ENCODE results near the gene FADS6.
"Not testable (repeated sequence)": the region's sequence is repeated elsewhere in the genome, so short reads cannot be mapped to it uniquely, and the experiment has no call there.

The FADS6 gene

DNA sequence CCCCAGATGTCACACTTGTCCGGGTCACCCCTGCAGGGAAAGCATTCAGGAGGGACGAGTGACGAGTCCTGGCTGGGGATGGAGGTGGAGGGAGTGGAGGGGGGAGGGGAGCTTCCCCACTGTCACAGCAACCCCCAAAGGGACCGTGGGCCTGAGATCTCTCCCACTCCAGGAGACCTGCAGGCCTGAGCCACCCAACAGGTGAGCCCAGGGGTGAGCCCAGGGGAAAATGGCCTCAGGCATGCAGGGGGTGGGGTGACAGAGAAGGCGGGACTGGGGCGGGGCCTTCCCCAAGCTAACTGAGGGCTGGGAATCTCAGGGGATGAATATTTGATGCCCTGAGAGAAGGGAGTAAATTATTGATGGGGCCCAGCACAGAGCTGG lies 27.2 kb upstream of the FADS6 start:
- DNase-seq, result no peak

DNA sequence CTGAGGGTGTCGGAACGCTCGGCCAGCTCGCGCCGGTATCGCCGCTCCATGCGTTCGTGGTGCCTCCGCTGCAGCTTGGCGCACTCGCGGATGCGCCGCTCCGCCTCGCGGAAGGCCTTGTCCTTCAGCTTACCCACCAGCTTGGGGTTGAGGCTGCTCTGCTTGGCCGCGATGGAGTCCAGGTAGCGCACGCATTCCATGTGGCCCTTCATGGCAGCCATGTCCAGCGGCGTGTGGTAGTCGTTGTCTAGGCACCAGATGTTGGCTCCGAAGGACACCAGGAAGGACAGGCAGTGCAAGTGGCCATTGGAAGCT lies 26.8 kb upstream of the FADS6 start:
- DNase-seq, result no peak

DNA sequence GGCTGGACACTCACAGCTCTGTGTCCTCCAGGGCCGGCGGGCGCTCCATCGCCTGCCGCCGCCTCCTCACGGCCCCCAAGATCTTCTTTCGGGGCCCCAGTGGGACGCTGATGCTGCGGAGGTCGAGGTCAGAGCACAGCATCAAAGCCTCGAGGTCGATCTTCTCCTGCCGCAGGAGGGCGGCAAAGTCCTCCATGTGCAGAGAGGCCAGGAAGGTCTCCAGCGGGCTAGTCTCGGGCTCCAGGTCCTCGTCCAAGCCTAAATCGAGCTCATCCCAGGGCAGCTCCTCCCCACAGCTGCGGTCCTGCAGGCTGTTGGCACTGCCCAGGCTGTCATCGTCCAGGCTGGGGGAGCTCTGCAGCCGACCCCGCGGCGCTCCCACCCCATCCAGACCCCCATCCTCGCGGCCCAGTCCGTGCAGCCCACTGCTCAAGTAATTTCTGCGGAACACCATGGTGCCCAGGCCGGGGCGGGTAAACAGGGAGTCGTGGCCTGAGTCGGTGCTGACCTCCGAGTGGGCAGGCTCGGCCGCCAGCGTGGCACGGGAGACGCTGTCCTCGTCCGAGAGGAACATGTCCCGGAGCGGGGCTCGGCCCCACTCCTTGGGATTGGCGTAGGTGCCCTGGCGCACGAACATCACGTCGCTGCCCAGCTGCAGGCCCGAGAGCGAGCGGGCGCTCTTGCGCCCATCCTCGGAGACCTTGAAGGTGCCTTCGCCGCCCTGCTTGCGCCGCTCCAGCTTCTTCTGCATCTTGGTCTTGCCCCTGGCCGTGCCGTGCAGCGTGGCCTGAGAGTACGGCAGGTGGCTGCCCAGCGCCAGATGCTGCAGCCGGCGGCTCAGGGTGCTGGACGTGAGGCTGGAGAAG lies 26.2 kb upstream of the FADS6 start:
- no peak for DNase-seq

DNA sequence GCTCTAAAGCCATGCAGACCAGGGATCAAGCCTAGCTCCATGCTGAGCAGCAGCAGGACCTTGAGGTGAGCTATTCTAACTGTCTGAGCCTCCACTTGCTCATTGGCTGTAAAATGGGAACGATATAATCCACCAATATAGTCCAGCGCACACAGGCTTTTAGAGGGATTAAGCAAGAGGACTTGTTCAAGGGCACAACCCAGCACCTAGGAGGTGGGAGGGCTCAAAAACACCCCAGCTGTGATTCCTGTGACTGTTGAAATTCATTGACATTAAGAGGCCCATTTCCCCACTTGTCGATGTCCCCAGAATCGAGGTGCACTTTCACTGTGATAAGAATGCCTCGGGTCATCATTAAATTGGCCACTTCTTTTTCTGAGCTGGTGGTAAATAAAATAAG lies 25.5 kb upstream of the FADS6 start:
- no peak for DNase-seq

DNA sequence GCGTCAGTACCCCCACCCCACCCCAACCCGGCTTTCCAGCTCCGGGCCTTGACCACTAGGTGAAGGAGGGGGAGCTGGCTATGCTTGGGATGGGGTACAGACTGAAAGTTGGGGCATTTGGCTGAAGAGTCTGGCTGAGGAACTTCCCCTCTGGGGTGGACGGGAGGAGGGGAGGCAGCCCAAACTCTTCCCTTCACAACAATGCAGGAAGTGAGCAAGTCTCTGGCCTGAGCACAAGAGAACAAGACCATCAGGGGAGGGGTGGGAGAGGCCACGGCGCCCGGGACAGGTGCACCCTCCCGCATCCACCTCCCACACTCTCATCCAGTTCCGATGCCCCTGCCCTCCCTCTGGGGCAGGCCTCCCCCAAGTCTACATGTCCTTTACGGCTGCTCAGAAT lies 24.0 kb upstream of the FADS6 start:
- DNase-seq, result no peak

DNA sequence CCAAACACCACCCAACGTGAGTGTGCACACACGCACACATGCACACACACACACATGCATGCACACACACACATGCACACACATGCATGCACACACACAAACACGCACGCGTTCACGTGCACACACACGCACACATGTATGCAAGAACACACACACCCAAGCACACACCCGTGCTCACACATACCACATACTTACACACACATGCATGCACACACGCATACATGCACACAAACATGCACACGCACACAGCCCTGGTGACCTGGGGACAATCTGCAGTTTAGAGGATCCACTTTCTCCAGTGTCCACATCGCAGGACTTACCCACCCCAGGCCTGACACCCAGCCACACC lies 23.4 kb upstream of the FADS6 start:
- no peak for DNase-seq

DNA sequence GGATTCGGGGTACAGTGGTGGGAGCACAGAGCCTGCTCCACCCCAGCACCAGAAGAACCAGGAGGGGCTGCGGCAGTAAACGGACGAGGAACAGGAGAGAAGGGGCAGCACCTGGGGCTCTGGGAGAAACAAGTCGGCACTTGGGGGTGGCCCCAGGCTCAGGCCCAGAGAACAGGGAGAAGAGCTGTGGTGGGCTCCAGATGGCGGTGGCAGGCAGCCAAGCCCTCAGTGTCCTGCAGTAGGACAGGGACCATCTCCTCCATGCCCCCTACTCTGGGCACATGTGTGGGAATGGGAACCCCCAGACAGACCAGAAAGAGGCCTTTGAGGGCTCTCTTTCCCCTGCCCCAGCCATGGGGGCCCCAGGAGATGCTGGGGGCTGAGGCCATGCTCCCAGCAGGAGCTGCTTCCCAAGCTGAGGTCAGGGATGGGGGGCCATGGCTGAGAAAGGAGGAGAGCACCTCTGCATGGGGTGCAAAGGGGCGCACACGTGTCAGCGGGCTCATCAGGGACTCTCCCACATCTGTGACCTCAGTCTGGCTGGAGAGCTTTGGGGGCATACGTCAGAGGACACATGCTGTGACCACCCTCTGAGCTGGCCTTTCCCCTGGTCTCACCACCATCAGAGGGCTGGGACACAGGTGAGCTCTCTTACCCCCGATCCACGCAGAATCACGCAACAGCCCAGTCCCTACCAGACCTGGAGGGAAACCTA lies 22.9 kb upstream of the FADS6 start:
- DNase-seq, result no peak

DNA sequence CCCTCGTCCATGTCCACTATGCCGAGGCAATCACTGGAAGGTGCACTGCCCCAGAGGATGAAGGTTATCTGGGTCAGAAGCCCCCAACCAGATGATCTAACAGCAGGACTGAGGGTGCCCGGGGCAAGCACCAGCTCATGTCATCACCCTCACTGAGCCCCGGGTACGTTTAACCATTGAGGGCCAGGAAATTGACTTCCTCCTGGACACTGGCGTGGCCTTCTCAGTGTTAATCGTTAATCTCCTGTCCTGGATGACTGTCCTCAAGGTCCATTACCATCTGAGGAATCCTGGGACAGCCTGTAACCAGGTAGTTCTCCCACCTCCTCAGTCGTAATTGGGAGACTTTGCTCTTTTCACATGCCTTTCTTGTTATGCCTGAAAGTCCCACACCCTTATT lies 18.0 kb upstream of the FADS6 start:
- DNase-seq, result not testable (repeated sequence)

DNA sequence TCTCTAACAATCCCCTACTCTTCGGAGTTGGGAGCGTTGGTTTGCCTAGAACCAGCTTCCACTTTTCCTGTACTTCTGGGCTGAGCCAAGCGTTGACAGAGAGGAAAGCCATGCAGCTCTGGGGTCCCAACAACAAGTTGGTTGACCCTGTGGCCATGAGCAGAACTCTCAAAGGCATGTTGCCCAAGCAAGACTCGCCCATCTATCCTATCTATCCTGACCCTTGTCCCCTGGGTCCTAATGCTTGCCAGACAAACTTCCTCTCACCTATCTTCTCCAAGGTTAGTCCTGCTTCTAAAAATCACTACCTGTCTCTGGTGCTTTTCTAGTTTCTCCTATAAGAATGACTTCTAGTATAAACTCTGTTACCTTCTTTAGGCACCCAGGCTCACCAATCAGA lies 15.7 kb upstream of the FADS6 start:
- DNase-seq, result not testable (repeated sequence)

DNA sequence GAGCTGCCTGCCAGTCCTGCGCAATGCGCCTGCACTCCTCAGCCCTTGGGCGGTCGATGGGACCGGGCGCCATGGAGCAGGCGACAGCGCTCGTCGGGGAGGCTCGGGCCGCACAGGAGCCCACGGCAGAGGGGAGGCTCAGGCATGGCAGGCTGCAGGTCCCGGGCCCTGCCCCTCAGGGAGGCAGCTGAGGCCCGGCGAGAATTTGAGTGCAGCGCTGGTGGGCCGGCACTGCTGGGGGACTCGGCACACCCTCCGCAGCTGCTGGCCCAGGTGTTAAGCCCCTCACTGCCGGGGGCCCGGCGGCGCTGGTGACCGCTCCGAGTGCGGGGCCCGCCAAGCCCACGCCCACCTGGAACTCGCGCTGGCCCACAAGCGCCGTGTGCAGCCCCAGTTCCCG lies 13.6 kb upstream of the FADS6 start:
- no peak for DNase-seq

DNA sequence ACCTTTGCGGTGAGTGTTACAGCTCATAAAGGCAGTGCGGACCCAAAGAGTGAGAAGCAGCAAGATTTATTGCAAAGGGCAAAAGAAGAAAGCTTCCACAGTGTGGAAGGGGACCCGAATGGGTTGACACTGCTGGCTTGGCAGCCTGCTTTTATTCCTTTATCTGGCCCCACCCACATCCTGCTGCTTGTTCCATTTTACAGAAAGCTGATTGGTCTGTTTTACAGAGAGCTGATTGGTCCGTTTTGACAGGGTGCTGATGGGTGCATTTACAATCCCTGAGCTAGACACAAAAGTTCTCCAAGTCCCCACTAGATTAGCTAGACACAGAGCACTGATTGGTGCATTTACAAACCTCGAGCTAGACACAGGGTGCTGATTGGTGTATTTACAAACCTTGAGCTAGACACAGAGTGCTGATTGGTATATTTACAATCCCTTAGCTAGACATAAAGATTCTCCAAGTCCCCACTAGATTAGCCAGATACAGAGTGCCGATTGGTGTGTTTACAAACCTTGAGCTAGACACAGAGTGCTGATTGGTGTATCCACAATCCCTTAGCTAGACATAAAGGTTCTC lies 12.9 kb upstream of the FADS6 start:
- DNase-seq, result not testable (repeated sequence)

DNA sequence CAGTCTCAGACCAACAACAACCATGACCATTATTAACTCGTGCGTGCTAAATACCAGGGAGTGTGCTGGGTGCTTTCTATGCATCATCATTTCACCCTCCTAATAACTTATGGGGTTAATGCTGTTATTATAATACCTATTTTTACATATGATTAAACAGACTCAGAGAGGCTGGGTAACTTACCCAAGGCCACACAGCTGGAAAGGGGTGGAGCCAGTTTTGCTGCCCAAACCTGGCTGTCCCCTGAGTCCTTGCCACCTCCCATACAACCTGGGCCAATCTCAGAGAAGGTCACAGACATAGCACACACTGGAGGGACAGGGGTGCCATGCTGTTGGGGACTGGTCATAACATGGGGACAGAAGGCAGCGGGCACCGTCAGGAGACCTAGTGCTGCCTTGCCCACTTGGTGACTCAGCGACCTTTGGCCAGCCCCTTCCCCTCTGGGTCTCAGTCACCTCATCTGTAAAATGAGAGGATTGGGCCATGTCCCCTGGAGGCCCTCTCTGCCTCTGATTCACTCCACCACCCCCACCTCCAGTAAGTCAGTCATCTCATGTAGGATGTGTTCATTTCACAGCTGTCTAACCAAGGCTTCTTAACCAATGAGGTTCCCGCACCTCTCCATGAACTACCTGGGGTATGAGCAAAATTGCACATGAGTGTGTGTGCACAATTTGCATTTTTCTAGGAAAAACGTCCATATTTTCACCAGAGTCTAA lies 11.4 kb upstream of the FADS6 start:
- no peak for DNase-seq

DNA sequence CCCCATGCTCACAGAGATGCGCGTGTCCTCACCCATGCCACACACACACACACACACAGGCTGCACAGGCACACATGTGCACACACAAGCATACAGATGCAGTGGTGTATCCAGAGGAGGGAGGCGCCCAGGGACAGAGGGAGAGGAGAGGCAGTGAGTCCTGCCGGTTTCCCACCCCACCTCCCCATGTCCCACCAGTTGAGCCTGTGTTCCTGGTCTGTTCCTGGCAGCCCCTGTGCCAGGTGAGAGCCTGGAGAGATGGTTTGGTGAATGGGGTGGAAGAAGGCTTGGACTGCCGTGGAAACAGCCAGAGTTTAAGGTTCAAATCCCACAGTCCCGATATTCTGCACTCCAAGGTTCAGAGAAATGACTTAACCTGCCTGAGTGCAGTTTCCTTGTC lies 10.2 kb upstream of the FADS6 start:
- no peak for DNase-seq

DNA sequence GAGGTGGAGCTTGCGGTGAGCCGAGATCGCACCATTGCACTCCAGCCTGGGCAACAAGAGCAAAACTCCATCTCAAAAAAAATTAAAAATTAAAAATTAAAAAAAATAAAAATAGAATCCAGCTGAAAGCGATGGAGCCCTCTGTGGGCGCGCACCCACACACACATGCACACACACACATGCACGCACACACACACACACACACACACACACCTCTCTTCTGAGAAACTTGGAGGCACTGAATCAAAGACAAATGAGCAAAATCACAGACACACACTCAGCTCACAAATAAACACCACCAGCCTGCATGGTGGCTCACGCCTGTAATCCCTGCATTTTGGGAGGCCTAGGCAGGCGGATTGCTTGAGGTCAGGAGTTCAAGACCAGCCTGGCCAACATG lies 9.6 kb upstream of the FADS6 start:
- DNase-seq, result no peak

DNA sequence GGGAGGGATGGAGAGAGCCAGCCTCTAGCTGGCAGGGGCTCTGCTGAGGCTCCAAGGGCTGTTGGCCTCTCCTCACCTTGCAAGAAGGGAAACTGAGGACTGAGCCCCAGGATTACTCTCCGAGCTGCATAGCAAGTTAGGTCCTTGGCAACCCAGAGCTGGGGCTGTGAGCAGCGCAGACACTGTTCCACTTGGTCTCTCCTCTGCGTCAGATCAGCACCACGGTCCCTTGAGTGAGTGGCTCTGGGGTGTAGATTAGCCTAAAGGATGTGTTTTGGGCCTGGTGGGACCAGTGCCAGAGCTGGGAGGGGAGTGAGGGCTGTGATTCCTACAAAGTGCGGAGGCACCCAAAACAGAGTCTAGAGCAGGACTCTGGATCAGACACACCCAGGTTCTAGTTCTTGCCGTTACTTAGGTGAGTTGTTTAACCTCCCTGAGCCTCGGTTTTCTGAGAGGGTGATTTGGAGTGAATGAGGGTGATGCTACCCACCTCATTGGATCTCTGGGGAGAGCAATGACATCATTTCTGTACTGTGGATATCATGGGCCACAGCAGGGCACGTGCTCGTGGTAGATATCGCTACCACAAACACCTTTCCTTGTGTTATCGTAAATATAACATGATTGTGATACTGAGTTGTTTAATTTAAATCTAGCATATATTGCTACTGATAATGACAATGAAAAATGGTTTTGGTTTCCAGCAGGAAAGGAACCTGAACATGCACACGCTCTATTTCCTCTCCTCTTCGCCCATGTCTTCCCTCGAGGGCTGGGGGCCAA lies 8.1 kb upstream of the FADS6 start:
- DNase-seq, result no peak

DNA sequence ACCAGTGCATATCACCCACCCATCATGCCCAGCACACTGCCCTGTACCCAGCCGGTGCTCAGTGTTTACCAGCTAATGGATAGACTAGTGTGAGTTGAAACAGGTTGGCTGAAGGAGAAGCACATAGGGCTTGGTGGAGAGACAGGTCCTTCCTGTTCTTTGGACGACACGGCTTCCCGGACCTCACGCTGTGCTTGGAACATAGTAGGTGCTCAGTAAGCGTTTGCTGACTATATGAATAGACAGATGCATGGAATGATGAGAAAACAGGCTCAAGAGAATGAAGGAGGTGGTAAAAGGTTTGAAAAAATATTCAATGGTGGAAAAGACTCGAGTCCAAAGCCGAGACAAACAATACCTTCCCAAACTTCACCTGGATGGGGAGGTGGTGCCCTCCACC lies 6.8 kb upstream of the FADS6 start:
- no peak for DNase-seq

DNA sequence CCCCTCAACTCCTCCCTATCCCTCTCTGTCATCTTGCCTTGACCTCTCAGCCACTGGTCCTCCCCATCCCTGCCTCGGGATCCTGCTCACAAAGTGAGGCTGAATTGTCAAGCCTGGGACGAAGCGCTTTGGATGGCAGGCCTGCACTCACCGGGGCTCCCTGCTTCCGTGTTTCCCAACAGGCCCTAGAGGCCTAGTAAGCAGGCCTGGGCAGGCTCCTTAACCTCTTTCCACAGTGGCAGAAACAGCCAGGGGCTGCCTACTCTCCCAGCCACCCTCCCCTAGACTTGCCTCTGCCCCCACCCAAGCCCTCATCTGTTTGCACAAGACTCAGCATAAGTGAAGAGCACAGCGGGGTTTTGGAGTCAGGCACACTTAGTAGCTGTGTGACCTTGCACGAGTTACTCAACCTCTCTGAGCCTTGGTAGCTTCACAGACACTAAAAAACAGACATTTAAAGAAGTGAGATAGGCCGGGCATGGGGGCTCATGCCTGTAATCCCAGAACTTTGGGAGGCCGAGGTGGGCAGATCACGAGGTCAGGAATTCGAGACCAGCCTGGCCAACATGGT lies 5.0 kb upstream of the FADS6 start:
- no peak for DNase-seq

DNA sequence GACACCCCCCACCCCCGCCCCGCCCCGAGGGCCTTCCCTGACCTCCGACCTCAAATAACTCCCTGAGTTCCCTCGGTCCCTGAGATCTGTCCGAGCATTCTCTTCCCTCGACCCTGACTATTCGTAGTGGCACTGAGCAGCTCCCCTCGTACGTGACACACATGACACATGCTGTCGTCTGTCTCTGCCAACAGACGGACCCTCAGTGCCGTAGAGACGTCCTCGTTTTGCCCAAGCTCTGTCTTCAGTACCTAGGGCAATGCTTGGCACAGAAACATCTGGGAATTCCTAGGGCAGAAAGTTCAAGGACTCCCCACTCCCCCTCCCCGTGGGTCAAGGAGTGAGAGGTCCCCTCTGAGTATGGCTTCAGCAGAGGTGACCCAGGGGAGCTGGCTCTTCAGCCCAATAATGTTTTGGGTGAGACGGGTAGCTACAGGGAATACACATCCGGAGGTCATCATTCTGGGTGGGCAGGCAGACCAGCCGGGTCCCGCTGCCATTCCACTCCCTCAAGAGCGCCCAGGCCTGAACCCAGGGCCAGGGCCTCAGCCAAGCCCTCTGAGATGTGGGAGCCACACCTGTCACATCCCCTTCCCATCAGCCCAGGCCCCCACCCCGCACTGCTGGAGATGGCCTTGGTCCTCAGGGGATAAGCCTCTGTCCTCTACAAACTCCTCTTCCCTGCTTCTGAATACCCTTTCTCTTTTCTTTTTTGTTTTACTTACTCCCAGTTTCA lies 671 bp upstream of the FADS6 start:
- no peak for DNase-seq

DNA sequence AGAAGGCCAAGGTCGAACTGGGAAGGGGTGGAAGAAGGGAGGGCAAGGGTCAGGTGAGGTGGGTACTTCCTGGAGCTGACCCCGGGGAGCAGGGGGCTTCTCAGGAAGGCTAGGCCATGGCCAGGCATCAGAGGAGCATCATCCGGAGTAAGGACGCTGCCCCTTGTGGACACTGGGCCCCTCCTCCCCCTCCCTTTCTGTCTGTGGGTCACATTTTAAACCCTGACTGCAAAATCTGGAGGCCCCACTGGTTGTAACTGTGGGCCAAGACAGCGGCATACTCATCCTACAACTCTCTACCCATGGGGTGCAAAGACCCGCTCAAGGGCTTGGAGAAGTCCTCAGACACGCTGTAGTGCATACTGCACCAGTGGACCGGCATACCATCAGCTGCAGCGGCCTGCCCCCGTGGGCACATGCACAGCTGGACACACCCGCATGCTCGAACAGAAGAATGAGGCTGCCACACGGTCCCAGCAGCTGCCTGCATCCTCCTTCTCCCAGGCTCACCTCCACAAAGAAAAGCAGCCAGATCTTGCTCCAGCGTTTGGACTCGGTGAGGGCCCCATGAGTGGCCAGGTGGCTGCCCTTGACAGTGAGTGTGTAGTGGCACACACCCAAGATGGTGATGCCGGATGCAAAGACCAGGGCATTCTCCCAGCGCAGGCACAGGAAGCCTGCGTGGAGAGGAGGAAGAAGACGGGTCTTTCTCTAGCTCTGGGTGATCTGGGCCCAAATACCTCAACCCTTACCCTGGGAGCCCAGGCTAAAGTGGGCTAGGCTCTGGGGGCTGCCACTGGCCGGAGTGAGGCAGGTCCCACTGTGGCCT lies 1.2 kb downstream of the FADS6 start:
- no peak for DNase-seq

DNA sequence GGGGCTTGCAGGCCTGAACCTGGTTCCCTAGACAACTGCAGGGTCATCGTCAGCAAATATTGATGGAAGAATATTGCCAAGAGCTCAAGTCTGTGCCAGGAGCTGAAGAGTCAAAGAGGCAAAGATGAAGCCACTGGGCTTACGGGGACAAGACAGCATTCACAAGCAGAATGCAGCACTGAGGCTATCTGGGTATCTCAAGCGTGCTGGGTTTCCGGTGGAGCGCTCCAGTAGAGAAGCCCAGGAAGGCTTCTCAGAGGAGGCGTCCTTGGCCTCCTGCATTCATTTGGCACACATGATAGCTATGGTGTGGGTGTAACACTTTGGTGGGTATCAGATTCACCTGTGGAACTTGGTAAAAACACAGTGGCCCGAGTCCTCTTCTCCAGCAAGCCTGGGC lies 2.9 kb downstream of the FADS6 start:
- DNase-seq, result no peak

DNA sequence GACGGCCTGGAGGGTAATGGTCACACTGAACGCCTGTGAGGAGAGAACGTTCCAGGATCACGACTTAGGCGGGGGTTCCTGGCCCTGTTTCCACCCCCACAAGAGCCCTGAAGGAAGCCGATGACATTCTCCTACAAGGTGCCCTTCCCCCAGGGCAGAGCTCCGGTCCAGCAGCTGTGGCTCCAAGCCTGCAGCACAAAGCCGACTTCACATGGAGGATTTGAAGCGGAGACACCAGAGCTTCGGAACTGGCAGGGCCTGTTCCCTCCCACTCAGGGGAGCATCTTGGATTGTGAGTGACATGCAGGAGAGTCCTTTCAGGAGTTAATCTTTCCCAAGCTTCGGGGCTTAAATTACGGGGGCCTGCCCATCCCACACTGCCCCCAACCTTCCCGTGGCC lies 5.0 kb downstream of the FADS6 start:
- DNase-seq, result no peak

Data from GF-D8 (cell line).